ENCODE results near the gene PDE4D.

DNA sequence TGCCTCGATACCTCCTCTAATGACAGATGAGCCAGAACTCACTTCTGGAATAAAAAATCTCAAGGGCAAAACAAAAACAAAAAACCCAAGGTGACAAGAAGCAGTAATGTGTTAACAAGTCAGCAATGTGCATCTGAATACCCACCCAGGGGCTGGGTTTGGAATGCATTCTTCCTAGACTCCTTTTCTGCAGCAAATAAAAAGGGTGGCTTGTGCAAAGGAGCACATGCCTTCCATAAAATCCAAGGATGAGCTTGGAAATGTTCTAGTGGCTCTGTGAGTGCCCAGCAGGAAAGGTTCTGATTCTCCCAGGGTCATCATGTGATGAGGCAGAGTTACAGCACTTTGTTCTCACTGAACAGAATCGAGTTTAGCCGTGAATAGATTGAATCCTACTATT is 710.8 kb downstream of the PDE4D start:
- TF ChIP-seq, protein P1, sequence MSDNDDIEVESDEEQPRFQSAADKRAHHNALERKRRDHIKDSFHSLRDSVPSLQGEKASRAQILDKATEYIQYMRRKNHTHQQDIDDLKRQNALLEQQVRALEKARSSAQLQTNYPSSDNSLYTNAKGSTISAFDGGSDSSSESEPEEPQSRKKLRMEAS (IDR thresholded peaks at IDR 0.05; ENCODE audit: insufficient read depth, insufficient read length): no peak
- TF ChIP-seq, protein P2, sequence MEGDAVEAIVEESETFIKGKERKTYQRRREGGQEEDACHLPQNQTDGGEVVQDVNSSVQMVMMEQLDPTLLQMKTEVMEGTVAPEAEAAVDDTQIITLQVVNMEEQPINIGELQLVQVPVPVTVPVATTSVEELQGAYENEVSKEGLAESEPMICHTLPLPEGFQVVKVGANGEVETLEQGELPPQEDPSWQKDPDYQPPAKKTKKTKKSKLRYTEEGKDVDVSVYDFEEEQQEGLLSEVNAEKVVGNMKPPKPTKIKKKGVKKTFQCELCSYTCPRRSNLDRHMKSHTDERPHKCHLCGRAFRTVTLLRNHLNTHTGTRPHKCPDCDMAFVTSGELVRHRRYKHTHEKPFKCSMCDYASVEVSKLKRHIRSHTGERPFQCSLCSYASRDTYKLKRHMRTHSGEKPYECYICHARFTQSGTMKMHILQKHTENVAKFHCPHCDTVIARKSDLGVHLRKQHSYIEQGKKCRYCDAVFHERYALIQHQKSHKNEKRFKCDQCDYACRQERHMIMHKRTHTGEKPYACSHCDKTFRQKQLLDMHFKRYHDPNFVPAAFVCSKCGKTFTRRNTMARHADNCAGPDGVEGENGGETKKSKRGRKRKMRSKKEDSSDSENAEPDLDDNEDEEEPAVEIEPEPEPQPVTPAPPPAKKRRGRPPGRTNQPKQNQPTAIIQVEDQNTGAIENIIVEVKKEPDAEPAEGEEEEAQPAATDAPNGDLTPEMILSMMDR (IDR thresholded peaks at IDR 0.05; ENCODE audit: extremely low read depth in 1 of 2, insufficient read depth in 1 of 2, low read depth in 1 of 2, low read length in 2 of 2): no peak
- no peak for TF ChIP-seq EZH2 (IDR thresholded peaks at IDR 0.05; ENCODE audit: borderline replicate concordance, low read depth, low read length, severe bottlenecking)
- no peak for TF ChIP-seq MYC (IDR thresholded peaks at IDR 0.05; ENCODE audit: low read depth, low read length)
- TF ChIP-seq POLR2AphosphoS5 (IDR thresholded peaks at IDR 0.05; ENCODE audit: insufficient read depth, low read depth, low read length): no peak

All from endothelial cell of umbilical vein (primary cell).